GM19240 (cell line): ENCODE results near the gene PCBP2.

Experiments used
- DNase-seq: peaks from one replicate; pipeline ENCODE4 v3.0.0; 2011; ENCODE audit warnings: low spot score; ENCODE audit not compliant: insufficient read length

PCBP2 gene

GRCh38 chr12:53492830-53493609 is 41.1 kb downstream of the PCBP2 start:
- DNase-seq, result peak; percentile 39

DNA sequence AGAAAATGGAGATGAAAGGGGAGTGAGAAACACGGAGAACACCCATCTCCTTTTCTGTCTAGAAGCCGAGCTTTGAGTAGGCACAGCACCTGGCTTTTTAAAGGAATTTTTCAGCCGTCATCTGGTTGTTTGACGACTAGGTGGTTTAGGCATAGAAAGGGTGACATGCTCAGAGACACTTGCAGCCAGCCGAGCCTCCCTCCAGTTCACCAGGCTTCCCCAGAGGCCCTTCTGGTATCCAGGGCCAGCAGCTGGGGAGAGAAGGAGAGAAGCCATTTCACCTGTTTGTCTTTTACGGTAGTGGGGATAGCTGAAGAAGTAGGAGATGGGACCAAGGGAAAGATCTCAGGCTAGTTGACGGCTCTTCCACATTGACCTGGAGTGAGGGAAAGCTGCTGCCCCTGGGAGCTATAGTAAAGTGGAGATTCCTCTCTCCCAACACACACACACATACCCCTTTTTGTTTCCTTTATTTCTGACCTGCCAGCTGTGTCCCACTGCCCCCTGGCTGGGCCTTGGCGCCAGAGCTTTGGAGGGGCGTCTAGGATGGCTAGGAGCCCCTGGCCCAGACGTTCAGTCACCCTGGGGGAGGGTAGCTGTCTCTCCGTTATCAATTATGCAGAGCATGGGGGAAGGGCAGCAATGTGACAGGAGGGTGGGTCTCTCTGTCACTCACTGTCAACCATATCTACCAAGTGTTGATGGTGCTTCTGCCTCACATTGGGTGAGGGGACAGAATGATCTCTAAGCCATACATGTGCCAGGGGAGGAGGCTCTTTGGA is 41.9 kb downstream of the PCBP2 start:
- DNase-seq, result no peak

DNA sequence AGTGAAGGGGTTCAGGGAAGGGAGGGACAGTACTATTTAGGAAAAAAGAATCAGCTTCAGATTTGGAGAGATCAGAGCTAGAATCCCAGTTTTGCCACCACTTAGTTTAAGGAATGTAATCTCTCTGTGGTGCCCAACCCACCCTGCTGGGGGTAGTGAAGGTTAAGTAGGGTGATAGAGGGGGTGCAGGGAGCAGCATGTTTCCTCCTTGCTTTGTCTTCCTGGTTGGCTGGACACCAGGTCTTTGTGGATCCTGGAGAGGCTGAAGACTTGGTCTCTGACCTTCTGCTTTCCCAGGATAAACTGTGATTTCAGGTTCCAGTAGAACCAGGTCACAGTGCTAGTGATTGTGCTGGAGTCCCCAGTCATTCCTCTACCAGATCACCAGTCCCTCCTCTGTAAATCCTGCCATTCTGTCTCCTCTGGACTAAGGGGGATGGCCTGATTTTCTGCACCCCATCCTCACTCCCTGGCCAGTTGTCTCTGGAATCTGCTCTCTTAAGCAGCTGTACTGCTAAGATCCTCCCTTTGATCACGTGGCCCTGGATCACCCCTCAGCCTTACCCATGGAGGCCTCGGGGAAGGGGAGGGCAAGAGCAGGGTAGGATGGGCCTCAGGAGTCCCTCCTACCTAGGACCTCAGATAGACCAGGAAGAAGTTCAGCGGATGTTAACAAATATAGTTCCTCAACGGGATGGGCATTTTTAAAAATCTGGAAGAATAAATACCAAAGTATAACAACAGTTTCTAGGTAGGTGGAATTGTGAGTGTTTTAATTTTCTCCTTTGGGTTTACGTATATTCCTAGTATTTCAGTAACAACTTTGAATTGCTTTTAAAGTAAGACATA is 44.2 kb downstream of the PCBP2 start:
- no peak for DNase-seq

GRCh38 chr12:53496752-53497032 is 44.8 kb downstream of the PCBP2 start:
- DNase-seq, result no peak

DNA sequence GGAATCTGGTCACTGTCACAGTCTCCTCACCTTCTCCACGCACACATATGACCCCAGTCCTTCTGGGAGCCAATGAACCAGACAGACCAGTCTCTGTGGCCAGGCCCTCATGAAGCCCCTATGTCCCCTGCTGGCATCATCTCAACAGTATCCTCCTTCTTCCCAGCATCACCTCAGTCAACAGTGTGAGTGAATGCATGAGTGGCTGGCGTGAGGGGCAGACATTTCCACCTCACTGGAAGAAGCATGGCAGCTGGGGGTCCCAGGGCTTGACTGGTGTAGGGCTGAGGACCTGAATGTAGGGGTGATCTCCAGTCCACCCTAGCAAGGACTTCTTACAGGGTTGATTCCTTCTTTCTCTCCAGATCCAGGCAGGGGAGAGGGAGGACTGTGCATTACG is 45.6 kb downstream of the PCBP2 start:
- DNase-seq, result no peak

DNA sequence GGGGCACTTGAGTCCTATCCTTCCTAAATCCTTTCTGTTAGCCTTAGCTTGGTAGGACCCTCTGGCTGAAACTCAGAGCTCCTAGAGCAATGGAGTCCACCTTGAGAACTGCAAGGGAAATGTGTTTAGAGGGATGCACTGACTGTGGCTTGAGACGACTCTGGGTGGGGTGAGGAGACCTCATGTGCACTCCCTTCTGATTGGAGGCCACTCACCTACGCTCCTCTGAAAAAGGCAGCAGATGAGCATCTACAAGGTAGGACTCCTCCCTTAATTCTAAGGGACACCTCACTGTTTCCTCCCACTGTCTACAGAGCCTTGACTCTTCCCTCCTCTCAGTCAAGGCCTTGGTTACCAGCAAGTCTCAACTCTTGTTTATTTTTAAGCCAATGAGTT is 46.3 kb downstream of the PCBP2 start:
- DNase-seq, result no peak

DNA sequence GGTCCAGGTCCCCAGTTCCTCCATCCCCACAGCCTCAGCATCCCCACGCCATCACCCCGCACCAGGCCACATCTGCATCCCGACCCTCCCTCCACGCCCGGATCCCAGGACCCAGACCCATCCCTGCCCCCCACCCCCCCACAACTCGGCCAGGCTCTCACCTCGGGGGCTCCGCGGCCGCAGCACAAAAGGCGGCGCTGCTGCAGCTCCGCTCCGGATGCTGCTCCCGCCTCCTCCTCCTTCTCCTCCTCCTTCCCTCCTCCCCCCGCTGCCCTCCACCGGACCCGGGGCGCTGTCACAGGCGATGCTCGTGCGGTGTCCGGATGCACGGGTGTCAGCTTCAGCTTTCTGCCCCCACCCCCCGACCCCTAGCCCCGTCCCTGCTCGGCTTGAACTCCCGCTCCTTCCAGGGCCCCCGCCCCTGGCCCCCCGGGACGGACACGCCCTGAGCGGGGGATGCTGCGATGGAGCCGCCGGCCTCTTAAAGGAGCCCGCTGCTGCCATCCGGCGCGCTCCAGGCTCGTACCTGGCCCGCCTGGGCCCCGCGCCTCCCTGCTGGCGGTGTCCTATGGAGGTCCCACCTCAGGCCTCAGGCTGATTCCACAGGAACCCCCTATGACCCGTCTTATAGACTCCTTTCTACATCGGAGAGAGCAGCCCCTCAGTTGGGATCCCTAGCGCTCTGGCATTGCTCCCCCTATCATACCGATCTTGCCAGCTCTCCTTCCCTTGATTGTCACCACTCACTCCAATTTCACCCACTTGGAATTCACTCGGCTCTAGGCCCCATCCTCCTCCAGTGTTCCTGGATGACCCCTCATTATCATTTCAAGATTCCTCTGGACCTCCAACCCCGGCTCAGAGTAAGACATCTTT is 47.6 kb downstream of the PCBP2 start, which contains the start of gene MAP3K12:
Gene MAP3K12 (minus strand): TSS at position 193 of the 876 bp plus-strand sequence. CDS start 12,067 bp downstream, outside the sequence.
- DNase-seq, result no peak

GRCh38 chr12:53500142-53500775 is 48.4 kb downstream of the PCBP2 start:
- DNase-seq, result no peak

DNA sequence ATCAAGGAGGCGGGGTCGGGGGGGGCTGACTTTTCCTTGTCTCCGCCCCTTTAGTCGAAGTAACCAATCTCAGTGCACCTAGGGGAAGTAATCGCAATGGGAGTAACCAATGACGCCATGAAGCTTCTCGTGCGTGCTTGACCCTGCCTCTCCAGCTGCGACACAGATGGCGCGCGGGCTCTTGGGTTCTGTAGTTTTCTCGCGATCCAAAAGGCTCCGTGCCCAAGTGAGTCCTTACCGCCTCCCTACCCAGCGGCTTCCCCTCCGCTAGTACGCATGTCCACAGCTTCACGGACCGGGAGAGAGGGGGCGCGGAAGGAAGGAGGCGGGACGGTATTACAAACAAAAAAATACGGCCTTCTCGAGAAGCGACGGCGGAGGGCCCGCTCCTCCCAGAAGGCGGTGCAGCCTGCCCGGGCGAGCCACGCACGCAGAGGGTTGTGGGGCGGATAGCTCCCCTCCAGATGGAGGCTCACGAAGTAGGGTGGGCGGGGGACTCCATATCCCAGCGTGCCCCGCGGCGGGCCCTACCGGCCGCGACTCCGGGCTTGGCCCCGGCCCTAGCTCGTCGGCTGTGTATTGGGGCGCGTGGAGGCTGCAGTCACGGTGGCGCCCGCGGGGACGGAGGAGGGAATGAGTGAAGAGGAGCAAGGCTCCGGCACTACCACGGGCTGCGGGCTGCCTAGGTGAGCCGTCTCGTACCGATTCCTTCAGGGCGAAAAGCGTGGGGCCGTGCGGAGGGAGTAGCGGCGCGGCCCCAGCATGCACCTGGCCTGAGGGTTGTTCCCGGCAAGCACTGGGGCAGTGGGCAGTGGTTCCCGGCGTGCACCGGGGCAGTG is 49.1 kb downstream of the PCBP2 start, which contains the start of gene TARBP2:
Gene TARBP2 (plus strand): TSS at position 508 of the 839 bp plus-strand sequence. CDS start 126 bp downstream, at position 634.
- peak; percentile 71 for DNase-seq

- no peak for DNase-seq
Observed at GRCh38 chr12:53501615-53502181, 49.8 kb downstream of the PCBP2 start.

DNA sequence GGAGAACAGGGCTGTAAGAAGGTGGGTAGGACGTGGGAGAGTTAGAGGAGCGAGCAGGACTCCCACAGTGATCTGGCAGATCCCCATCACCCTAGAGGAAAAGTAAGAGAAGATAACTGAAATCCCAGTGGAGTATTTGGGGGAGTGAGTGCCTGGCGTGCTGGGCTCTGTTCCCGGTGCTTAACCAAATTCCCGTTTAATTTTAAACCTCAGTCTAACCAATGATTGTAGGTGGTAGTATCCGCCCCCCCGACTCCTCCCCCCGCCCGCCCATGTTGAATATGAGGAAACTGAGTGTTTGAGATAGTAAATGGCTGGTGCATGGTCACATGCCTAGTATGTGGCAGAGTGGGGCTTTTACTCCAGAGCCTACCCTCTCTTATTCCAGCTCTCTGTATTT is 50.4 kb downstream of the PCBP2 start:
- no peak for DNase-seq

- no peak for DNase-seq
Observed at GRCh38 chr12:53502983-53503728, 51.3 kb downstream of the PCBP2 start.

DNA sequence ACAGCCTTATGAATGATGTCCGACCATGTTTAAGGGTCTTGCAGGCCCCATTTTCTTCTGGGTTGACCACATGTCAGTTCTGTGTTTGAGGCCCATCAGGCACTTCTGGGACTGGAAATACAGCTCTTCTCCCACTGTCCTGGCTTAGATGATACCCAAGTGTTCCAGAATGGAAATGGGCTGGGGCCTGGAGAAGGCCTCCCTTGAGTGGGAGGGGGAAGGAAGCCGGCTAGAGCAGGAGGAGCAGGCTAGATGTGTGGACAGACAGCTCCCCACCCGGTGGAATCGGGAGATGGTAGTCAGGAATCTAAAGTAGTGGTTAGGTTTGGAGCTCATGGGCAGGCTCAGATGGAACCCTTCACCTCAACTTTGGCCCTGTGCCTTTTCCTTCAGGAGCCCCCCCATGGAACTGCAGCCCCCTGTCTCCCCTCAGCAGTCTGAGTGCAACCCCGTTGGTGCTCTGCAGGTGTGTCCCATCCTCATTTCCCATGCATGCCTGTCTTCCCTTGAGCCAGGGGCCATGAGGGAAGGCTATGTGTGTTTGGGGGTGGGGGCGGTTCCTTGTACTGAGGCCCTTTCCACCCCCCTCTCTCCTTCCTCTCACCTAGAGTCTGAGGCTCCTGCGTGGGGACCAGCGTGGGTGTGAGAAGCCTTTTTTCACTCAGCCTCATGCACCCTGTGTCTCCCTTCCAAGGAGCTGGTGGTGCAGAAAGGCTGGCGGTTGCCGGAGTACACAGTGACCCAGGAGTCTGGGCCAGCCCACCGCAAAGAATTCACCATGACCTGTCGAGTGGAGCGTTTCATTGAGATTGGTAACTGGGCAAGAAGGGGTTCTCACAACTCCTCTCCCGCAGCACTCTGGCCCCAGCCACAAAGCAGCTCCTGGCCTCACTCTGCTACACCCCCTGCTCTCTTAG is 52.4 kb downstream of the PCBP2 start:
- DNase-seq, result no peak

DNA sequence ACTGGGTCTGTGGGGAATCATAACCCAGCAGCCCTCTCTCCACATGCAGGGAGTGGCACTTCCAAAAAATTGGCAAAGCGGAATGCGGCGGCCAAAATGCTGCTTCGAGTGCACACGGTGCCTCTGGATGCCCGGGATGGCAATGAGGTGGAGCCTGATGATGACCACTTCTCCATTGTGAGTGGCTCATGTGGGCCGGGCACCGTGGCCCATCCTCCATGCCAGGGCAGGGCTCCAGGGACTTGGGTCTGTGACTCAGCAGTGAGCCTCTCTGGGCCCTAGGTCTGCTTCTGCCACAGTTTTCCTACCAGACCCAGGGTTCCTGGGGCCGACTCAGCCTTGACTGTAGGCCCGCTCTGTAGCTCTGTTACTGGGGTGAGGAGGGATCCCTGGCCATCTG is 53.2 kb downstream of the PCBP2 start:
- no peak for DNase-seq

- no peak for DNase-seq
Observed at GRCh38 chr12:53505555-53506449, 53.9 kb downstream of the PCBP2 start.

DNA sequence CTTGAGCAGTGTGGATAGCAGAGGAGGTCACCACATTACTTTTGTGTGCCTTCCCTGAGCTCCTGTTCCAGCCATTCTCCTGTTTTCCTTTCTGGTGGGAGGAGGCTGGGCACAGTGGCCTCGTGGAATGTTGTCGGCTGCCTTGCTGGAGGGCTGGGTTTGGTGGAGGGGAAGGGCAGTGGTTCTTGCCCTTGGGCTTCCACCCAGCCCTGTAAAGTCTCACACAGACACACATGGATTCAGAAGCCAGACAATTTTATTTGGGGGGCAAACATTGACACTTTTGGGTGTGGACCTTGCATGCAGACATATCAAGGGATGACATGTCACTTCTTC is 54.5 kb downstream of the PCBP2 start:
- no peak for DNase-seq
